Measurements from ENCODE around the gene SRCIN1.
"Not testable (repeated sequence)": the region's sequence is repeated elsewhere in the genome, so short reads cannot be mapped to it uniquely, and the experiment has no call there.

Gene SRCIN1

GRCh38 chr17:38605841-38606645, at the start of gene SRCIN1:
Gene SRCIN1 (minus strand): TSS chr17:38605952. CDS start chr17:38605705, 247 bp downstream.
- Mint-ChIP-seq H3K36me3 (ENCODE audit: low read depth) (no peaks in the 10 kb centered on the region), H3K9me3 (no peaks in the 10 kb centered on the region), H3K27me3 (ENCODE audit: low read depth) (peaks cover 71% of the 10 kb centered on the region), H3K4me3 (peak within 1 kb of the TSS; percentile 71 to 79 (median 77)), H3K4me1 (peaks cover 36% of the 10 kb centered on the region), H3K27ac (no peak within 1 kb of the TSS)
- TF ChIP-seq CTCF (IDR thresholded peaks at IDR 0.05; ENCODE audit: unreplicated experiment in 3 of 3) = peak; percentile 97 to 99 (median 97)

- Mint-ChIP-seq H3K27me3 (ENCODE audit: low read depth) (peaks cover 25% of the 10 kb centered on the region), H3K4me3 (peak overlapping the region in 1 of 3 experiments; percentile 50), H3K4me1 (peaks cover 5% of the 10 kb centered on the region), H3K36me3 (ENCODE audit: low read depth) (no peaks in the 10 kb centered on the region), H3K9me3 (no peaks in the 10 kb centered on the region), H3K27ac (no peak overlapping the region)
- no peak for TF ChIP-seq CTCF (IDR thresholded peaks at IDR 0.05; ENCODE audit: unreplicated experiment in 3 of 3)
These were observed 49.0 kb upstream of the SRCIN1 start for GRCh38 chr17:38654411-38655398.

- H3K9me3 Mint-ChIP-seq = no peaks in the 10 kb centered on the region
- H3K27me3 Mint-ChIP-seq (ENCODE audit: low read depth) = peaks cover 25% of the 10 kb centered on the region
- H3K36me3 Mint-ChIP-seq (ENCODE audit: low read depth) = no peaks in the 10 kb centered on the region
- H3K4me3 Mint-ChIP-seq = no peak overlapping the region
- peaks cover 5% of the 10 kb centered on the region for H3K4me1 Mint-ChIP-seq
- no peak for TF ChIP-seq CTCF (IDR thresholded peaks at IDR 0.05; ENCODE audit: unreplicated experiment in 3 of 3)
- H3K27ac Mint-ChIP-seq = no peak overlapping the region
These were observed 47.9 kb upstream of the SRCIN1 start for GRCh38 chr17:38653679-38654078.

- Mint-ChIP-seq H3K36me3 (ENCODE audit: low read depth) (no peaks in the 10 kb centered on the region), H3K27ac (no peak overlapping the region), H3K4me3 (no peak overlapping the region), H3K4me1 (peaks cover 5% of the 10 kb centered on the region), H3K27me3 (ENCODE audit: low read depth) (peaks cover 21% of the 10 kb centered on the region), H3K9me3 (no peaks in the 10 kb centered on the region)
- TF ChIP-seq CTCF (IDR thresholded peaks at IDR 0.05; ENCODE audit: unreplicated experiment in 3 of 3) = no peak
These were observed 47.5 kb upstream of the SRCIN1 start for GRCh38 chr17:38653230-38653629.

- H3K27ac Mint-ChIP-seq, H3K4me1 Mint-ChIP-seq: not testable (repeated sequence)
These were observed 45.0 kb upstream of the SRCIN1 start for GRCh38 chr17:38650653-38651173.

GRCh38 chr17:38637951-38638350, 32.2 kb upstream of the SRCIN1 start:
- Mint-ChIP-seq H3K4me3 (no peak overlapping the region), H3K27me3 (ENCODE audit: low read depth) (peaks cover 8% of the 10 kb centered on the region), H3K4me1 (no peaks in the 10 kb centered on the region), H3K27ac (no peak overlapping the region), H3K9me3 (no peaks in the 10 kb centered on the region), H3K36me3 (ENCODE audit: low read depth) (no peaks in the 10 kb centered on the region)
- TF ChIP-seq CTCF (IDR thresholded peaks at IDR 0.05; ENCODE audit: unreplicated experiment in 3 of 3) = no peak

More at GRCh38 chr17:38650653-38651173, 45.0 kb upstream of the SRCIN1 start:
- H3K4me3 Mint-ChIP-seq; H3K9me3 Mint-ChIP-seq; H3K36me3 Mint-ChIP-seq (ENCODE audit: low read depth): not testable (repeated sequence)
- H3K27me3 Mint-ChIP-seq (ENCODE audit: low read depth) = peaks cover 21% of the 10 kb centered on the region

Measured in nephron (organoid).